Kidney (tissue), 14 donors: ENCODE results near the gene OR10G7. TPM values are rescaled to one million over a fixed set of nuclear protein-coding genes. Genes with fewer than 3 reads are reported as not detected.
A peak's percentile ranks its signal among the peaks of the same experiment; 100 is the strongest.

Experiments used
- DNase-seq, 5 donors: peaks; one replicate each; pipeline ENCODE4 v3.0.0-alpha.2; 2013 to 2020
- FAIRE-seq: peaks from 2 replicates; lab custom pipeline; 2012; peaks lifted over from hg19 to GRCh38; lab: Jason Lieb, UNC
- H3K27ac ChIP-seq, 2 donors: one replicate each; pipeline ENCODE4 v1.7.0; 2013; ENCODE audit warnings: low read depth in 2 of 2, low read length in 2 of 2, inconsistent platforms in 1 of 2
- H3K27me3 ChIP-seq: one replicate; pipeline ENCODE4 v1.7.1; 2013; ENCODE audit warnings: low read length, inconsistent platforms; ENCODE audit not compliant: control insufficient read depth, insufficient read depth
- H3K36me3 ChIP-seq, 3 donors: one replicate each; pipeline versions ENCODE4 v1.7.0 to v1.7.1; 2013; ENCODE audit warnings: low read length in 3 of 3, control low read depth in 1 of 3, inconsistent platforms in 1 of 3; ENCODE audit not compliant: insufficient read depth in 3 of 3, control insufficient read depth in 2 of 3
- H3K4me1 ChIP-seq, 3 donors: one replicate each; pipeline versions ENCODE4 v1.7.0 to v1.7.1; 2013; ENCODE audit warnings: low read length in 3 of 3, inconsistent platforms in 1 of 3, low read depth in 1 of 3; ENCODE audit not compliant: control insufficient read depth in 2 of 3, insufficient read depth in 2 of 3
- H3K4me3 ChIP-seq, 3 donors: one replicate each; pipeline versions ENCODE4 v1.7.0 to v1.8.1; 2013; ENCODE audit warnings: low read length in 3 of 3, control low read depth in 1 of 3, inconsistent platforms in 1 of 3
- H3K9ac ChIP-seq, 3 donors: one replicate each; pipeline versions ENCODE4 v1.7.0 to v1.7.1; 2013; ENCODE audit warnings: low read length in 3 of 3, control low read depth in 1 of 3, inconsistent platforms in 1 of 3
- H3K9me3 ChIP-seq, 3 donors: one replicate each; pipeline versions ENCODE4 v1.7.0 to v1.7.1; 2013; ENCODE audit warnings: low read length in 3 of 3, control low read depth in 1 of 3, inconsistent platforms in 1 of 3; ENCODE audit not compliant: control insufficient read depth in 2 of 3, insufficient read depth in 1 of 3
- CTCF ChIP-seq: IDR thresholded peaks from 3 replicates; pipeline ENCODE4 v1.5.1; 2012; ENCODE audit warnings: mild to moderate bottlenecking, moderate library complexity, borderline replicate concordance; ENCODE audit not compliant: insufficient read depth; ENCODE audit errors: extremely low read depth
- intact Hi-C: fragments of 100-400 bp; cut with DNase I; formaldehyde crosslinking; loops from one replicate; pipeline ENCODE4 v1.11.1; 2022
- polyA plus RNA-seq: library from polyadenylated mRNA; stranded (reverse); fragments of 350-450 nt; fragmentation: Illumina TruSeq; extraction: RNeasy Lipid Tissue Mini Kit (QIAGEN cat#74804); gene quantifications from one replicate; pipeline ENCODE4 v1.2.3, GENCODE V29; 2014; ENCODE audit warnings: low read depth, low replicate concordance; ENCODE audit not compliant: insufficient read depth
- total RNA-seq: library from RNA; stranded (reverse); fragmentation: NEBNext Ultra II Directional; extraction: Animal tissue kit (Norgen Biotek cat#: 25700); gene quantifications from one replicate; pipeline ENCODE4 v1.2.1, GENCODE V29; 2021
- donor health status: control.
- donor health status: control.
- donor health status: control.
- donor health status: control.
- donor health status: control.
- donor health status: DM: yes; HTN: yes; CAD: no.
- donor health status: Normal renal cell carcinoma (clear cell type).

OR10G7 gene
- total and polyA plus RNA-seq, 2 donors from 2014 or later, result not detected

GRCh38 chr11:124075841-124076651, 34.9 kb upstream of the OR10G7 start:
- H3K27ac ChIP-seq, result no peak overlapping the region
- DNase-seq, result peak; percentile 52 to 78 (median 53)
- H3K36me3 ChIP-seq, result no peaks in the 10 kb centered on the region
- no peaks in the 10 kb centered on the region for H3K27me3 ChIP-seq
- peak overlapping the region; percentile 46 to 60 (median 48) for H3K4me3 ChIP-seq
- no peaks in the 10 kb centered on the region for H3K9me3 ChIP-seq
- no peak for TF ChIP-seq CTCF
- H3K4me1 ChIP-seq, result peaks cover 0 to 7% (median 0%) of the 10 kb centered on the region in 3 donors
- intact Hi-C loops, result no loop called here
- FAIRE-seq, result no peak
- no peak overlapping the region for H3K9ac ChIP-seq

DNA sequence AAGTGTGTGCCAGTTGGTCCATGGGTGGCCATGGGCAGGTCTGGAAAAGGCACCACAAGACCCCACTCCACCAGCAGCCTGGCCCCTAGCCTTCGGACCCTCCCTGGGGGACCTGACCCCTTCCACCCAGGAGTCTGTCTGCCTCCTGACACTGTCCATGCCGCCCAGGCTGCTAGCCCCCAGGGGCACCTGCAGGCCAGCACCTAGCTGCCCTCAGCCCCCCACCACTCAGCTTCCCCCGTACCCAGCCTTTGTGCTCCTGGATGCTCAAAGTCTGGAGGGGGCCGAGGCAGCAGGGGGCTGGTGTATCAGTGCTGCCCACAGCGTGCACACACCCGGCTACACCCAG, 34.3 kb upstream of the OR10G7 start:
- Histone ChIP-seq H3K4me1 (peaks cover 0 to 7% (median 0%) of the 10 kb centered on the region in 3 donors), H3K9ac (no peak overlapping the region), H3K27ac (no peak overlapping the region), H3K27me3 (no peaks in the 10 kb centered on the region), H3K4me3 (peak overlapping the region in 1 of 3 donors; percentile 60), H3K36me3 (no peaks in the 10 kb centered on the region), H3K9me3 (no peaks in the 10 kb centered on the region)
- FAIRE-seq (no peak), DNase-seq (peak in 1 of 5 donors; percentile 74)
- intact Hi-C loops, result no loop called here
- TF ChIP-seq CTCF, result no peak

GRCh38 chr11:124074554-124074953, 33.4 kb upstream of the OR10G7 start:
- peaks cover 2% of the 10 kb centered on the region for H3K27me3 ChIP-seq
- TF ChIP-seq CTCF, result no peak

More at GRCh38 chr11:124074554-124074953, 33.4 kb upstream of the OR10G7 start:
- no peak overlapping the region for H3K27ac ChIP-seq
- peaks cover 0 to 9% (median 0%) of the 10 kb centered on the region in 3 donors for H3K4me1 ChIP-seq
- no peak overlapping the region for H3K9ac ChIP-seq
- FAIRE-seq, result no peak
- H3K36me3 ChIP-seq, result no peaks in the 10 kb centered on the region
- intact Hi-C loops, result no loop called here
- peak in 1 of 5 donors; percentile 49 for DNase-seq
- H3K4me3 ChIP-seq, result no peak overlapping the region
- no peaks in the 10 kb centered on the region for H3K9me3 ChIP-seq
